ENCODE measurements around the gene GABRB2. TPM values are rescaled to one million over a fixed set of nuclear protein-coding genes. Genes with fewer than 3 reads are reported as not detected.

The GABRB2 gene
- total RNA-seq (2014; rRNA removed; shearing (Covaris generic)) (0.04 and 0.94 TPM in 2 replicates), polyA plus RNA-seq (2016; fragmentation: Nextera tagmentation; extraction: Ambion mirVana) (0.10 and 0.11 TPM in 2 replicates)
- long read RNA-seq, result 0 reads

DNA sequence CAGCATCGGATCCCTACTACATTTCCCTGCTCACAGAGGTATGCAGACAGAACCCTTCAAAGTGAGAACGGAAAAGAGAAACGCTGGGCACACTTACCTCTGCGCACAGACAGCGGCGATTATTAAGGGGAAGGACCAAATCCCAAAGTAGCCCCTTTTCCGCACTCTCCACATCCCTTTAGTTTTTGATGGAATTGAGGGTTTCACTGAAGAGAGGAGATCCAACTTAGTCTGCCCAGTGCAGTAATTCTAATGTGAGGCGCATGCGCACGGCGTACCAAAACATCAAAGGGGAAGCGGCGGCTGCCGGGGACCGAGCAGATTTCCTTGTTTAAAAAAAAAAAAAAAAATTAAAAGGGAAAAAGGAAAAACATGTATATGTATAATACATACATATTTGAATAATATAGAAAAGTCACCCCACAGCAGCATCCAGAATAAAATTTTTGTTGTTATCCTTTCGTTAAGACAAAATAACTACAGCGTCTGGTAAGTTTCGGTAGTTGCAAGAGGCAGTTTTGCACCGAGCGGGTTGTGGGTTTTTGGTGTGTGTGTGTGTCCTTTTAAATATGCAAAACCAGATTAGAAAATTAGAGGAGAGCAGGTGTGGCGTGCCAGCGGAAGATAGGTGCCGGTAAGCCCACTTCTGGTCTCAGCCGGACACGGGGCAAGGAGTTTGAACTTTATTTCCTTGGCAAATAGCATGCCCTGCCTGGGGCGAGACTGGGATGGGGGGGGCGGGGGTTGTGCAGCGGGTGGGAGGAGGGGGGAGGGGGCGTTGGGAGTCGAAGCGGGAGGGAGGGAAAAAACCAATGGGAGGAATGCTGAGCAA lies at the start of gene GABRB2:
GABRB2 (minus strand) TSS at position 256 of the 832 bp plus-strand sequence; CDS start at position 174, 82 bp downstream.
- Histone ChIP-seq H3F3A (replicated peaks; ENCODE audit: low read depth) (peaks cover 7% of the 10 kb centered on the region; the same call in 1 of the 2 replicates), H3K27me3 (ENCODE audit: insufficient read depth) (peaks cover 83% of the 10 kb centered on the region), H3K4me1 (ENCODE audit: insufficient read depth) (peaks cover 21% of the 10 kb centered on the region), H3K79me2 (replicated peaks; ENCODE audit: insufficient read depth) (no peaks in the 10 kb centered on the region), H3K27ac (ENCODE audit: low read depth) (no peak within 1 kb of the TSS), H2AFZ (peak within 1 kb of the TSS; percentile 97), H3K9me2 (ENCODE audit: insufficient read depth) (0 out of 2 replicates have a peak, but pooled peaks cover 3% of the 10 kb centered on the region), H3K36me3 (ENCODE audit: insufficient read depth) (no peaks in the 10 kb centered on the region), H4K20me1 (replicated peaks; ENCODE audit: insufficient read depth) (peaks cover 5% of the 10 kb centered on the region; the same call in 1 of the 2 replicates), H3K4me3 (peak within 1 kb of the TSS; percentile 75), H3K4me2 (peak within 1 kb of the TSS; percentile 93)
- DNase-seq (ENCODE audit: low spot score), result peak; percentile 55
- Mint-ChIP-seq H3K27ac (no peak within 1 kb of the TSS), H3K36me3 (ENCODE audit: low read depth) (no peaks in the 10 kb centered on the region), H3K27me3 (ENCODE audit: insufficient read depth, low read depth, poor library complexity) (peaks cover 60% of the 10 kb centered on the region), H3K4me3 (peak within 1 kb of the TSS; percentile 82), H3K4me1 (peaks cover 24% of the 10 kb centered on the region), H3K9me3 (peaks cover 5% of the 10 kb centered on the region; the same call in 2 of the 3 replicates)
- no peak; the same call in 2 of the 3 replicates for ATAC-seq
- TF ChIP-seq, protein P1, sequence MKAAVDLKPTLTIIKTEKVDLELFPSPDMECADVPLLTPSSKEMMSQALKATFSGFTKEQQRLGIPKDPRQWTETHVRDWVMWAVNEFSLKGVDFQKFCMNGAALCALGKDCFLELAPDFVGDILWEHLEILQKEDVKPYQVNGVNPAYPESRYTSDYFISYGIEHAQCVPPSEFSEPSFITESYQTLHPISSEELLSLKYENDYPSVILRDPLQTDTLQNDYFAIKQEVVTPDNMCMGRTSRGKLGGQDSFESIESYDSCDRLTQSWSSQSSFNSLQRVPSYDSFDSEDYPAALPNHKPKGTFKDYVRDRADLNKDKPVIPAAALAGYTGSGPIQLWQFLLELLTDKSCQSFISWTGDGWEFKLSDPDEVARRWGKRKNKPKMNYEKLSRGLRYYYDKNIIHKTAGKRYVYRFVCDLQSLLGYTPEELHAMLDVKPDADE (IDR thresholded peaks at IDR 0.05), result no peak
- no peak for TF ChIP-seq STAT1 (IDR thresholded peaks at IDR 0.05; ENCODE audit: unreplicated experiment)
- no peak for TF ChIP-seq POLR2AphosphoS5 (IDR thresholded peaks at IDR 0.05; ENCODE audit: low read depth)
- peak; percentile 47 for TF ChIP-seq EZH2 (IDR thresholded peaks at IDR 0.05; ENCODE audit: low read depth, unreplicated experiment)

DNA sequence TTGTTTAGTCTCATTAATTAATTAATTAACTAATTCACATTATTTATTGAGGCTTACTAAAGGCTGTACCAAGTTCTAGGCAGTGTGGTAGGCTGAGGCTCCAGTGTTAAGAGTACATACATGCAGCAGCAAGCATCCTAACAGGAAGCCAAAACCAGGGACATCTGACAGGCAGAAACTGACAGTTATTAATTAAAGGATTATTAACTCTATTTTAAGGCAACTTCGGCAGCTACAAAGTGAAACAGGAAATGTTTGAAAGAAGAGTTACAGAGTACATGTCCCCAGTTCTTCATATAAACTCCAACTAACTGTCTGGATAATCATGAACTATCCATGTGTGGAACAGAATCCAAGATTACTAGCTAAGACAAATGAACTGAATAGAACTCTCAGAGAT lies 39.3 kb upstream of the GABRB2 start:
- no peaks in the 10 kb centered on the region for H3K27me3 Mint-ChIP-seq (ENCODE audit: insufficient read depth, low read depth, poor library complexity)
- ATAC-seq (no peak), DNase-seq (ENCODE audit: low spot score) (no peak)
- no peak overlapping the region for H3K4me3 Mint-ChIP-seq
- H3K27ac Mint-ChIP-seq, result no peak overlapping the region
- Histone ChIP-seq H3K4me1 (ENCODE audit: insufficient read depth) (no peaks in the 10 kb centered on the region), H4K20me1 (replicated peaks; ENCODE audit: insufficient read depth) (no peaks in the 10 kb centered on the region), H3K36me3 (ENCODE audit: insufficient read depth) (no peaks in the 10 kb centered on the region), H3K27me3 (ENCODE audit: insufficient read depth) (no peaks in the 10 kb centered on the region), H3K79me2 (replicated peaks; ENCODE audit: insufficient read depth) (no peaks in the 10 kb centered on the region), H3K27ac (ENCODE audit: low read depth) (no peak overlapping the region), H2AFZ (no peak overlapping the region), H3K4me3 (no peak overlapping the region), H3K9me2 (ENCODE audit: insufficient read depth) (no peaks in the 10 kb centered on the region), H3F3A (replicated peaks; ENCODE audit: low read depth) (no peaks in the 10 kb centered on the region), H3K4me2 (no peak overlapping the region)
- no peaks in the 10 kb centered on the region for H3K36me3 Mint-ChIP-seq (ENCODE audit: low read depth)
- no peaks in the 10 kb centered on the region; the same call in 2 of the 3 replicates for H3K9me3 Mint-ChIP-seq
- no peaks in the 10 kb centered on the region for H3K4me1 Mint-ChIP-seq
- TF ChIP-seq, protein P2, sequence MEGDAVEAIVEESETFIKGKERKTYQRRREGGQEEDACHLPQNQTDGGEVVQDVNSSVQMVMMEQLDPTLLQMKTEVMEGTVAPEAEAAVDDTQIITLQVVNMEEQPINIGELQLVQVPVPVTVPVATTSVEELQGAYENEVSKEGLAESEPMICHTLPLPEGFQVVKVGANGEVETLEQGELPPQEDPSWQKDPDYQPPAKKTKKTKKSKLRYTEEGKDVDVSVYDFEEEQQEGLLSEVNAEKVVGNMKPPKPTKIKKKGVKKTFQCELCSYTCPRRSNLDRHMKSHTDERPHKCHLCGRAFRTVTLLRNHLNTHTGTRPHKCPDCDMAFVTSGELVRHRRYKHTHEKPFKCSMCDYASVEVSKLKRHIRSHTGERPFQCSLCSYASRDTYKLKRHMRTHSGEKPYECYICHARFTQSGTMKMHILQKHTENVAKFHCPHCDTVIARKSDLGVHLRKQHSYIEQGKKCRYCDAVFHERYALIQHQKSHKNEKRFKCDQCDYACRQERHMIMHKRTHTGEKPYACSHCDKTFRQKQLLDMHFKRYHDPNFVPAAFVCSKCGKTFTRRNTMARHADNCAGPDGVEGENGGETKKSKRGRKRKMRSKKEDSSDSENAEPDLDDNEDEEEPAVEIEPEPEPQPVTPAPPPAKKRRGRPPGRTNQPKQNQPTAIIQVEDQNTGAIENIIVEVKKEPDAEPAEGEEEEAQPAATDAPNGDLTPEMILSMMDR (conservative IDR thresholded peaks at IDR 0.05; ENCODE audit: low read depth in 2 of 2), result no peak
- TF ChIP-seq, protein P3, sequence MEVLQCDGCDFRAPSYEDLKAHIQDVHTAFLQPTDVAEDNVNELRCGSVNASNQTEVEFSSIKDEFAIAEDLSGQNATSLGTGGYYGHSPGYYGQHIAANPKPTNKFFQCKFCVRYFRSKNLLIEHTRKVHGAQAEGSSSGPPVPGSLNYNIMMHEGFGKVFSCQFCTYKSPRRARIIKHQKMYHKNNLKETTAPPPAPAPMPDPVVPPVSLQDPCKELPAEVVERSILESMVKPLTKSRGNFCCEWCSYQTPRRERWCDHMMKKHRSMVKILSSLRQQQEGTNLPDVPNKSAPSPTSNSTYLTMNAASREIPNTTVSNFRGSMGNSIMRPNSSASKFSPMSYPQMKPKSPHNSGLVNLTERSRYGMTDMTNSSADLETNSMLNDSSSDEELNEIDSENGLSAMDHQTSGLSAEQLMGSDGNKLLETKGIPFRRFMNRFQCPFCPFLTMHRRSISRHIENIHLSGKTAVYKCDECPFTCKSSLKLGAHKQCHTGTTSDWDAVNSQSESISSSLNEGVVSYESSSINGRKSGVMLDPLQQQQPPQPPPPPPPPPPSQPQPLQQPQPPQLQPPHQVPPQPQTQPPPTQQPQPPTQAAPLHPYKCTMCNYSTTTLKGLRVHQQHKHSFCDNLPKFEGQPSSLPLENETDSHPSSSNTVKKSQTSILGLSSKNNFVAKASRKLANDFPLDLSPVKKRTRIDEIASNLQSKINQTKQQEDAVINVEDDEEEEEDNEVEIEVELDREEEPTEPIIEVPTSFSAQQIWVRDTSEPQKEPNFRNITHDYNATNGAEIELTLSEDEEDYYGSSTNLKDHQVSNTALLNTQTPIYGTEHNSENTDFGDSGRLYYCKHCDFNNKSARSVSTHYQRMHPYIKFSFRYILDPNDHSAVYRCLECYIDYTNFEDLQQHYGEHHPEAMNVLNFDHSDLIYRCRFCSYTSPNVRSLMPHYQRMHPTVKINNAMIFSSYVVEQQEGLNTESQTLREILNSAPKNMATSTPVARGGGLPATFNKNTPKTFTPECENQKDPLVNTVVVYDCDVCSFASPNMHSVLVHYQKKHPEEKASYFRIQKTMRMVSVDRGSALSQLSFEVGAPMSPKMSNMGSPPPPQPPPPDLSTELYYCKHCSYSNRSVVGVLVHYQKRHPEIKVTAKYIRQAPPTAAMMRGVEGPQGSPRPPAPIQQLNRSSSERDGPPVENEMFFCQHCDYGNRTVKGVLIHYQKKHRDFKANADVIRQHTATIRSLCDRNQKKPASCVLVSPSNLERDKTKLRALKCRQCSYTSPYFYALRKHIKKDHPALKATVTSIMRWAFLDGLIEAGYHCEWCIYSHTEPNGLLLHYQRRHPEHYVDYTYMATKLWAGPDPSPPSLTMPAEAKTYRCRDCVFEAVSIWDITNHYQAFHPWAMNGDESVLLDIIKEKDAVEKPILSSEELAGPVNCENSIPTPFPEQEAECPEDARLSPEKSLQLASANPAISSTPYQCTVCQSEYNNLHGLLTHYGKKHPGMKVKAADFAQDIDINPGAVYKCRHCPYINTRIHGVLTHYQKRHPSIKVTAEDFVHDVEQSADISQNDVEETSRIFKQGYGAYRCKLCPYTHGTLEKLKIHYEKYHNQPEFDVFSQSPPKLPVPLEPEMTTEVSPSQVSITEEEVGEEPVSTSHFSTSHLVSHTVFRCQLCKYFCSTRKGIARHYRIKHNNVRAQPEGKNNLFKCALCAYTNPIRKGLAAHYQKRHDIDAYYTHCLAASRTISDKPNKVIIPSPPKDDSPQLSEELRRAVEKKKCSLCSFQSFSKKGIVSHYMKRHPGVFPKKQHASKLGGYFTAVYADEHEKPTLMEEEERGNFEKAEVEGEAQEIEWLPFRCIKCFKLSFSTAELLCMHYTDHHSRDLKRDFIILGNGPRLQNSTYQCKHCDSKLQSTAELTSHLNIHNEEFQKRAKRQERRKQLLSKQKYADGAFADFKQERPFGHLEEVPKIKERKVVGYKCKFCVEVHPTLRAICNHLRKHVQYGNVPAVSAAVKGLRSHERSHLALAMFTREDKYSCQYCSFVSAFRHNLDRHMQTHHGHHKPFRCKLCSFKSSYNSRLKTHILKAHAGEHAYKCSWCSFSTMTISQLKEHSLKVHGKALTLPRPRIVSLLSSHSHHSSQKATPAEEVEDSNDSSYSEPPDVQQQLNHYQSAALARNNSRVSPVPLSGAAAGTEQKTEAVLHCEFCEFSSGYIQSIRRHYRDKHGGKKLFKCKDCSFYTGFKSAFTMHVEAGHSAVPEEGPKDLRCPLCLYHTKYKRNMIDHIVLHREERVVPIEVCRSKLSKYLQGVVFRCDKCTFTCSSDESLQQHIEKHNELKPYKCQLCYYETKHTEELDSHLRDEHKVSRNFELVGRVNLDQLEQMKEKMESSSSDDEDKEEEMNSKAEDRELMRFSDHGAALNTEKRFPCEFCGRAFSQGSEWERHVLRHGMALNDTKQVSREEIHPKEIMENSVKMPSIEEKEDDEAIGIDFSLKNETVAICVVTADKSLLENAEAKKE (CRISPR knock-in tag; IDR thresholded peaks at IDR 0.05), result no peak
- no peak for TF ChIP-seq STAT1 (IDR thresholded peaks at IDR 0.05; ENCODE audit: unreplicated experiment)
- TF ChIP-seq POLR2AphosphoS5 (IDR thresholded peaks at IDR 0.05; ENCODE audit: low read depth), result no peak
- TF ChIP-seq, protein P1 (IDR thresholded peaks at IDR 0.05), result no peak
- no peak for TF ChIP-seq JUNB (IDR thresholded peaks at IDR 0.05; ENCODE audit: unreplicated experiment)
- TF ChIP-seq ZNF114 (CRISPR knock-in tag; IDR thresholded peaks at IDR 0.05), result no peak
- no peak for TF ChIP-seq EZH2 (IDR thresholded peaks at IDR 0.05; ENCODE audit: low read depth, unreplicated experiment)
- TF ChIP-seq ZNF331 (CRISPR knock-in tag; IDR thresholded peaks at IDR 0.05; ENCODE audit: low read depth), result no peak

Data from GM23338 (cell line).